Type B pancreatic cell (in vitro differentiated cells): ENCODE measurements around the gene MOK. TPM values are rescaled to one million over a fixed set of nuclear protein-coding genes. Genes with fewer than 3 reads are reported as not detected.
"Not testable (repeated sequence)": the region's sequence is repeated elsewhere in the genome, so short reads cannot be mapped to it uniquely, and the experiment has no call there.

Experiments used
- DNase-seq: peaks from one replicate; pipeline ENCODE4 v3.0.0; 2021; ENCODE audit warnings: mixed read lengths; ENCODE audit not compliant: unreplicated experiment; ENCODE audit errors: extremely low spot score
- H3K27ac Mint-ChIP-seq: 2 replicates; pipeline ENCODE4 v1.8.0; 2021; ENCODE audit warnings: mild to moderate bottlenecking, mixed read lengths
- H3K27me3 Mint-ChIP-seq: 2 replicates; pipeline ENCODE4 v1.8.0; 2021; ENCODE audit warnings: mixed read lengths
- H3K36me3 Mint-ChIP-seq: 2 replicates; pipeline ENCODE4 v1.8.0; 2021; ENCODE audit warnings: mixed read lengths
- H3K4me1 Mint-ChIP-seq: one replicate; pipeline ENCODE4 v1.8.0; 2021; ENCODE audit warnings: mixed read lengths; ENCODE audit not compliant: unreplicated experiment
- H3K4me3 Mint-ChIP-seq: 2 replicates; pipeline ENCODE4 v1.8.0; 2021; ENCODE audit warnings: mild to moderate bottlenecking, mixed read lengths
- H3K9me3 Mint-ChIP-seq: 2 replicates; pipeline ENCODE4 v1.8.0; 2021; ENCODE audit warnings: mixed read lengths
- total RNA-seq: library from RNA; stranded (reverse); gene quantifications from 2 replicates; pipeline ENCODE4 v1.2.1, GENCODE V29; 2021; ENCODE audit warnings: low replicate concordance
- TF ChIP-seq, protein P1 (sequence below): fragments of 200-600 bp; sonication (generic); conservative IDR thresholded peaks from 2 replicates; pipeline ENCODE4 v1.5.0; 2021; ENCODE audit warnings: antibody characterized with exemption, mild to moderate bottlenecking

The MOK gene
- total RNA-seq, 1 donor from 2014 or later: 26.3 TPM

DNA sequence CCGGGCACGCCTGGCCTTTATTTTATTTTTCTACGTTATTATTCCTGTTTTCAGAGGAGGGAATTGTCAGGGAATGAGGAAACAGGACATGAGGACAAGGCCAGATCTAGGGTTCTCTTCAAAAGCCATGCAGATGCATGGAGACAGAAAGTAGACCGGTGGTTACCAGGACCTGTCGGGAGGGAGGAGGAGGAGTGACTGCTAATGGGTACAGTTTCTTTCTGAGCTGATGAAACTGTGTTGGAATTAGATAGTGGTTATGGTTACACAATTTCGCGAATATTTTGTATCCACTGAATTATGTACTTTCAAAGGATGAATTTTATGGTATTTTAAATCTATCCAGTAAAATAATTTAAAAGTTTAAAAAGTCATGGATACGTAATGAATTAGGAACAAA is 25.8 kb upstream of the MOK start:
- peaks cover 8% of the 10 kb centered on the region for H3K36me3 Mint-ChIP-seq
- no peak for DNase-seq
- H3K27me3 Mint-ChIP-seq: no peaks in the 10 kb centered on the region
- H3K4me3 Mint-ChIP-seq: no peak overlapping the region
- no peak overlapping the region for H3K27ac Mint-ChIP-seq
- TF ChIP-seq, protein P1, sequence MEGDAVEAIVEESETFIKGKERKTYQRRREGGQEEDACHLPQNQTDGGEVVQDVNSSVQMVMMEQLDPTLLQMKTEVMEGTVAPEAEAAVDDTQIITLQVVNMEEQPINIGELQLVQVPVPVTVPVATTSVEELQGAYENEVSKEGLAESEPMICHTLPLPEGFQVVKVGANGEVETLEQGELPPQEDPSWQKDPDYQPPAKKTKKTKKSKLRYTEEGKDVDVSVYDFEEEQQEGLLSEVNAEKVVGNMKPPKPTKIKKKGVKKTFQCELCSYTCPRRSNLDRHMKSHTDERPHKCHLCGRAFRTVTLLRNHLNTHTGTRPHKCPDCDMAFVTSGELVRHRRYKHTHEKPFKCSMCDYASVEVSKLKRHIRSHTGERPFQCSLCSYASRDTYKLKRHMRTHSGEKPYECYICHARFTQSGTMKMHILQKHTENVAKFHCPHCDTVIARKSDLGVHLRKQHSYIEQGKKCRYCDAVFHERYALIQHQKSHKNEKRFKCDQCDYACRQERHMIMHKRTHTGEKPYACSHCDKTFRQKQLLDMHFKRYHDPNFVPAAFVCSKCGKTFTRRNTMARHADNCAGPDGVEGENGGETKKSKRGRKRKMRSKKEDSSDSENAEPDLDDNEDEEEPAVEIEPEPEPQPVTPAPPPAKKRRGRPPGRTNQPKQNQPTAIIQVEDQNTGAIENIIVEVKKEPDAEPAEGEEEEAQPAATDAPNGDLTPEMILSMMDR: no peak
- no peaks in the 10 kb centered on the region for H3K4me1 Mint-ChIP-seq
- H3K9me3 Mint-ChIP-seq: no peaks in the 10 kb centered on the region

DNA sequence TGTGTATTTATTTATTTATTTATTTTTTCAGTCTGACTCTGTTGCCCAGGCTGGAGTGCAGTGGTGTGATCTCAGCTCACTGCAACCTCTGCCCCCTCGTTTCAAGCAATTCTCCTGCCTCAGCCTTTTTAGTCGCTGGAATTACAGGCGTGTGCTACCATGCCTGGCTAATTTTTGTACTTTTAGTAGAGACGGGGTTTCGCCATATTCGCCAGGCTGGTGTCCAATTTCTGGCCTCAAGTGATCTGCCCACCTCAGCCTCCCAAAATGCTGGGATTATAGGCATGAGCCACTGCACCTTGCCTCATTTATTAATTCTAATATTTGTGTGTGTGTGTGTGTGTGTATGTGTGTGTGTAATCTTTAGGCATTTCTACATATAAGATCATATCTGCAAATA is 24.4 kb upstream of the MOK start:
- not testable (repeated sequence) for H3K27me3 Mint-ChIP-seq, H3K9me3 Mint-ChIP-seq, H3K36me3 Mint-ChIP-seq, H3K4me1 Mint-ChIP-seq, H3K4me3 Mint-ChIP-seq, H3K27ac Mint-ChIP-seq, DNase-seq

DNA sequence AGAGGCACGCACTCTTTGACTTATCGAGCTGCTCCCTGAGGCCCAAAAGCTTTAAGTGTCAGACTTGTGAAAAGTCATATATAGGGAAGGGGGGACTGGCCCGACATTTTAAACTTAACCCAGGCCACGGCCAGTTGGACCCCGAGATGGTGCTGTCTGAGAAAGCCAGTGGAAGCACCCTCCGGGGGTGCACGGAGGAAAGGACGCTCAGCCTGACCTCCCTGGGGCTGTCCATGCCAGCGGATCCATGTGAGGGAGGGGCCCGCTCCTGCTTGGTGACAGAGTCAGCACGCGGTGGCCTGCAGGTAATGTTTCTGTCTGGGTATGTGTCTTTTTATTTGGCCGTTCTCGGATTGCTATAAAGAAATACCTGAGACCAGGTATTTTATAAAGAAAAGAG is 21.6 kb upstream of the MOK start:
- DNase-seq: no peak
- Mint-ChIP-seq H3K4me1 (peaks cover 9% of the 10 kb centered on the region), H3K27ac (no peak overlapping the region), H3K36me3 (peaks cover 4% of the 10 kb centered on the region), H3K27me3 (no peaks in the 10 kb centered on the region), H3K9me3 (no peaks in the 10 kb centered on the region), H3K4me3 (no peak overlapping the region)
- TF ChIP-seq, protein P1: no peak

DNA sequence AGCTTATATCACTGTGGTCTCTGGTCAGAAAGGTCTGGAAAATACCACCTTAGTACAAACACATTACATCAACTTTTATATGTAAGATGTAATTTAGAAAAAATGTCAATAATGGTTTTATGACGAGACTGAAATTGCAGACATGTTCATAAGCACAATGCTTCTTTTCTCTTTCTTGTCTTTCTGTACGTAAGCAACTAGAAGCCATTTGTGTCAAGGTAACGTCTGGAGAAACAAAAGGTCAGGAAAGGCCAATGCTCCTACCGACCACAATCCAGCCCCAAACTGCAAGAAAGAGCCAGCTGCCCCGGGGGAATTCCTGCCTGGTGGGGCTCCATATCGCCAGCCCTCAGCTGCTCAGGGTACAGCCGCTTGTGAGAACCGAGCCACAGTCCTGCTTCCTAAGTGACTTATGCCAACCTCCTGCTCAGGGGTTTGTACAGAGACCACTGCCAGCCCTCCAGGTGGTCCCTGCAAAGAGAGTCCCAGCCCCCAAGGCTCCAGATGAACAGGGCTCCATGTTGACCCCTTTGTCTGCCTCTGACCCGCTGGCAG is 20.9 kb upstream of the MOK start:
- Mint-ChIP-seq H3K9me3 (no peaks in the 10 kb centered on the region), H3K4me3 (no peak overlapping the region), H3K36me3 (peaks cover 7% of the 10 kb centered on the region), H3K27ac (no peak overlapping the region), H3K27me3 (no peaks in the 10 kb centered on the region), H3K4me1 (peaks cover 13% of the 10 kb centered on the region)
- TF ChIP-seq, protein P1: no peak
- DNase-seq: no peak

DNA sequence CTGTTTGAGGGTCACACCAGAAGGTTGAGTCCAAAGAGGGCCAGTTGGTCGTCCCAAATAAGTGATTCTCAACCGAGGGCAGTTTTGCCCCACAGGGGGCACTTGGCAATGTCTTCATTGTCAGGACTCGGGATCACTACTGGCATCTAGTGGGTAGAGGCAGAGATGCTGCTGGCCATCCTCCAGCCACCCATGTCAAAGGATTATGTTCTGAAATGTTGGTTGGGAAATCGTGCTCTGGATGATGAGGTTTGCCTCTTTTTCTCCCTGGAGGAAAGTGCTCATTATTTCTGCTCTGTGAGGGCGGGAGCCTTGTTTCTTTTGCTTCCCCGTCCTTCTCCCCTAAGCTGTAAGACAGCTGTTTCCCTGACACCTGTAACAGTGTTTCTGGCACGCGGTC is 18.1 kb upstream of the MOK start:
- peaks cover 7% of the 10 kb centered on the region for H3K36me3 Mint-ChIP-seq
- TF ChIP-seq, protein P1: peak; percentile 66
- DNase-seq: no peak
- H3K9me3 Mint-ChIP-seq: no peaks in the 10 kb centered on the region
- peaks cover 23% of the 10 kb centered on the region for H3K4me1 Mint-ChIP-seq
- no peaks in the 10 kb centered on the region for H3K27me3 Mint-ChIP-seq
- H3K4me3 Mint-ChIP-seq: peak overlapping the region; percentile 75
- peak overlapping the region; percentile 77 for H3K27ac Mint-ChIP-seq

DNA sequence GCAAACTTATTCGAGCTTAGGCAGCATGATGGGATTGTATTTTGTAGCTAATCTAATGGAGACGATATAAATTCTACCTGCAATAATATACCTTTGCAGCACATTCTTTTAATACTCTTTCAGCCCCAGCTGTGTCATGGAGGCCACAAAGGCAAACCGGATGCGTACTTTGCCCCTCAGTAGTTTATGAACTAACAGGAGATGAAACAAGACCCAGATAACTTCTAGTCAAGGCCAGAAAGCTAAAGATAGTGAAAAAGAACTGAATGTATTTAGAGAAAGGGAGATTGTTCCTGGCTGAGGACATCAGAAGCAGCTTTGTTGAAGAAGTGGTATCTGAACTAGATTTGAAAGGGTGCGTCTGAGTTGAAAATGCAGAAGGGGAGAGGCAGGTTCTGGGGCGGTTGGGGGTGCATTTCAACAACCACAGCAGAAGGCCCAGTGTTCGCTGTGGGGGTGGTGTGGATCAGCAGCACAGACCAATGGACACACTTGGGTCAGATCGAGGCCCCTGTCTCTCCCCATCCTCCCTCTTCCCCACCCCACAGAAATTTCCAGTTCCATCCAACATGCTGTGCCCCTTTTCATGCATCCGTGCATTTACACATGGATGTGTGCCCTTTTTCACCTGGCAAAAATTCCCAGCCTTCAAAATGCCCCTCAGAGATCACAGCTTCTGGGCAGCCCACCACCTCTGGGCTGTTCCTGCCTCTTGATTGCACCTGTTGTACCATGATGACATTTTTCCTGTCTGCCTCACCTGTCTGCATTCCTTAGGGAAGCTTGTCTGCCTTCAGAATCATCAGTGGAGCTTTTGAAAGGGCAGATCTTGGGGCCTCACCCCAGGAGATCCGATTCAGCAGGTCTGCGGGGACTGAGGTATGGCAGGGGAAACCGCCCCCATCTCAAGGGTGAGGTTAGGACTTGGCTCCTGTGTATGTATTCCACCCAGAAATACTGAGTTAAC is 16.8 kb upstream of the MOK start:
- TF ChIP-seq, protein P1: no peak
- peaks cover 6% of the 10 kb centered on the region for H3K27me3 Mint-ChIP-seq
- no peak for DNase-seq
- no peaks in the 10 kb centered on the region for H3K9me3 Mint-ChIP-seq
- H3K36me3 Mint-ChIP-seq: peaks cover 7% of the 10 kb centered on the region
- H3K4me1 Mint-ChIP-seq: peaks cover 34% of the 10 kb centered on the region
- peak overlapping the region; percentile 74 for H3K27ac Mint-ChIP-seq
- peak overlapping the region; percentile 93 for H3K4me3 Mint-ChIP-seq
